H1 (cell line): ENCODE data around the gene RIPK4.

Experiments
- ASH2L ChIP-seq: fragments of 200-600, 300-600 bp; sonication (generic); IDR thresholded peaks from one replicate; pipeline ENCODE4 v1.7.1; 2017; ENCODE audit warnings: low read length
- FOSL1 ChIP-seq: IDR thresholded peaks from 2 replicates; pipeline ENCODE4 v1.6.1; 2011; ENCODE audit warnings: mild to moderate bottlenecking, low read depth, low read length, moderate library complexity; ENCODE audit not compliant: insufficient read depth
- HDAC6 ChIP-seq: IDR thresholded peaks from one replicate; pipeline ENCODE4 v1.7.1; 2012; ENCODE audit warnings: low read depth, mild to moderate bottlenecking, inconsistent platforms, low read length, moderate library complexity
- MAFK ChIP-seq: IDR thresholded peaks from 2 replicates; pipeline ENCODE4 v1.6.1; 2012; ENCODE audit warnings: low read depth, mild to moderate bottlenecking, improper control_type of control experiment, low read length
- POLR2A ChIP-seq, 2 experiments: IDR thresholded peaks; 1 replicate in 1 of 2; 2 replicates in 1 of 2; pipeline ENCODE4 v1.6.1; 2011; ENCODE audit warnings: low read depth in 2 of 2, low read length in 2 of 2, mild to moderate bottlenecking in 2 of 2; ENCODE audit errors: control extremely low read depth in 1 of 2
- RAD21 ChIP-seq, 2 experiments: IDR thresholded peaks in 1 of 2; conservative IDR thresholded peaks in 1 of 2; 2 replicates each; pipeline ENCODE4 v1.6.1; 2011; ENCODE audit warnings: low read depth in 2 of 2, low read length in 2 of 2, improper control_type of control experiment in 1 of 2, inconsistent platforms in 1 of 2, mild to moderate bottlenecking in 1 of 2, moderate library complexity in 1 of 2
- RXRA ChIP-seq: IDR thresholded peaks from 2 replicates; pipeline ENCODE4 v1.6.1; 2011; ENCODE audit warnings: low read depth, mild to moderate bottlenecking, low read length, moderate library complexity; ENCODE audit not compliant: insufficient read depth
- SRF ChIP-seq: IDR thresholded peaks from 2 replicates; pipeline ENCODE4 v1.6.1; 2011; ENCODE audit warnings: mild to moderate bottlenecking, low read depth, low read length, moderate library complexity
- TAF1 ChIP-seq: IDR thresholded peaks from 2 replicates; pipeline ENCODE4 v1.6.1; 2011; ENCODE audit warnings: mild to moderate bottlenecking, low read depth, low read length
- TCF12 ChIP-seq: IDR thresholded peaks from 2 replicates; pipeline ENCODE4 v1.6.1; 2011; ENCODE audit warnings: low read depth, mild to moderate bottlenecking, low read length
- TF ChIP-seq, protein P1 (sequence below), 3 experiments: IDR thresholded peaks; 1 replicate in 2 of 3; 2 replicates in 1 of 3; pipeline versions ENCODE4 v1.5.1 to v1.6.1; 2011; ENCODE audit warnings: low read length in 3 of 3, mild to moderate bottlenecking in 3 of 3, inconsistent platforms in 2 of 3, low read depth in 1 of 3, moderate library complexity in 1 of 3; ENCODE audit not compliant: insufficient read depth in 1 of 3; ENCODE audit errors: control extremely low read depth in 1 of 3
- TF ChIP-seq, protein P2 (sequence below): IDR thresholded peaks from 2 replicates; pipeline ENCODE4 v1.6.1; 2012; ENCODE audit warnings: inconsistent platforms
- TF ChIP-seq, protein P3 (sequence below): IDR thresholded peaks from 2 replicates; pipeline ENCODE4 v1.6.1; 2012; ENCODE audit warnings: low read length, inconsistent platforms

DNA sequence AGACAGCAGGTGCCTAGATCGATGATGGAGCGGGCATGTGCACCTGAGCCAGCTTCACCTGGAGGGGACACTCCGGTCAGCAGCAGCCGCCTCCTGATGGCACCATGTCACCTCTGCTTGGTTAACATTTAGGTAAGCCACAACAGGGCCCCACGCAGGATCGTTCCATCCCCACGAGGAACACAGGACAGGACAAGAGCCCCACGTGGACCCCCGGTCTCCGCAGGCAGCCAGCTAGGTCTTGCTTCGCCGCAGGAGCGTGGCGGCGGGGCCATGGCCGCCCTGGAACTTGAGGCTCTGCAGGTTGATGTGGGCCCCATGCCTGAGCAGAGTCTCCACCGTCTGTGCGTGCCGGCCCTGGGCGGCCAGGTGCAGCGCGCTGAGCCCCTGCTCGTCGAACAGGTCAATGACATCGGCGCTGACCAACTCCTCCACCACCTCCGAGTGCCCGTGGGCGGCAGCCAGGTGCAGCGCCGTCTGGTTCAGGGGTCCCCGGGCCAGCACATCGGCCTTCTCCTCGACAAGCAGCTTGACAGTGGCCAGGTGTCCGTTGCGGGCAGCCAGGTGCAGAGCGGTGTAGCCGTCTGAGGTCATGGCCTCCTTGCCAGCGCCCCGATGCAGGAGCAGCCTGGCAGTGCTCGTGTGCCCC is 26.1 kb downstream of the RIPK4 start:
- TF ChIP-seq, protein P1, sequence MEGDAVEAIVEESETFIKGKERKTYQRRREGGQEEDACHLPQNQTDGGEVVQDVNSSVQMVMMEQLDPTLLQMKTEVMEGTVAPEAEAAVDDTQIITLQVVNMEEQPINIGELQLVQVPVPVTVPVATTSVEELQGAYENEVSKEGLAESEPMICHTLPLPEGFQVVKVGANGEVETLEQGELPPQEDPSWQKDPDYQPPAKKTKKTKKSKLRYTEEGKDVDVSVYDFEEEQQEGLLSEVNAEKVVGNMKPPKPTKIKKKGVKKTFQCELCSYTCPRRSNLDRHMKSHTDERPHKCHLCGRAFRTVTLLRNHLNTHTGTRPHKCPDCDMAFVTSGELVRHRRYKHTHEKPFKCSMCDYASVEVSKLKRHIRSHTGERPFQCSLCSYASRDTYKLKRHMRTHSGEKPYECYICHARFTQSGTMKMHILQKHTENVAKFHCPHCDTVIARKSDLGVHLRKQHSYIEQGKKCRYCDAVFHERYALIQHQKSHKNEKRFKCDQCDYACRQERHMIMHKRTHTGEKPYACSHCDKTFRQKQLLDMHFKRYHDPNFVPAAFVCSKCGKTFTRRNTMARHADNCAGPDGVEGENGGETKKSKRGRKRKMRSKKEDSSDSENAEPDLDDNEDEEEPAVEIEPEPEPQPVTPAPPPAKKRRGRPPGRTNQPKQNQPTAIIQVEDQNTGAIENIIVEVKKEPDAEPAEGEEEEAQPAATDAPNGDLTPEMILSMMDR (IDR thresholded peaks at IDR 0.05; ENCODE audit: control extremely low read depth in 1 of 3, insufficient read depth in 1 of 3, low read depth in 1 of 3, low read length in 3 of 3): no peak
- TF ChIP-seq TCF12: no peak
- no peak for TF ChIP-seq MAFK
- no peak for TF ChIP-seq POLR2A (IDR thresholded peaks at IDR 0.05; ENCODE audit: control extremely low read depth in 1 of 2, low read depth in 2 of 2, low read length in 2 of 2)
- TF ChIP-seq SRF: no peak
- TF ChIP-seq RAD21 (IDR thresholded peaks at IDR 0.05 in 1 of 2, conservative IDR thresholded peaks at IDR 0.05 in 1 of 2; ENCODE audit: low read depth in 2 of 2, low read length in 2 of 2): no peak
- TF ChIP-seq TAF1: no peak
- no peak for TF ChIP-seq HDAC6
- TF ChIP-seq, protein P2, sequence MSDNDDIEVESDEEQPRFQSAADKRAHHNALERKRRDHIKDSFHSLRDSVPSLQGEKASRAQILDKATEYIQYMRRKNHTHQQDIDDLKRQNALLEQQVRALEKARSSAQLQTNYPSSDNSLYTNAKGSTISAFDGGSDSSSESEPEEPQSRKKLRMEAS: no peak
- no peak for TF ChIP-seq FOSL1
- TF ChIP-seq ASH2L: no peak
- TF ChIP-seq RXRA: no peak
- TF ChIP-seq, protein P3, sequence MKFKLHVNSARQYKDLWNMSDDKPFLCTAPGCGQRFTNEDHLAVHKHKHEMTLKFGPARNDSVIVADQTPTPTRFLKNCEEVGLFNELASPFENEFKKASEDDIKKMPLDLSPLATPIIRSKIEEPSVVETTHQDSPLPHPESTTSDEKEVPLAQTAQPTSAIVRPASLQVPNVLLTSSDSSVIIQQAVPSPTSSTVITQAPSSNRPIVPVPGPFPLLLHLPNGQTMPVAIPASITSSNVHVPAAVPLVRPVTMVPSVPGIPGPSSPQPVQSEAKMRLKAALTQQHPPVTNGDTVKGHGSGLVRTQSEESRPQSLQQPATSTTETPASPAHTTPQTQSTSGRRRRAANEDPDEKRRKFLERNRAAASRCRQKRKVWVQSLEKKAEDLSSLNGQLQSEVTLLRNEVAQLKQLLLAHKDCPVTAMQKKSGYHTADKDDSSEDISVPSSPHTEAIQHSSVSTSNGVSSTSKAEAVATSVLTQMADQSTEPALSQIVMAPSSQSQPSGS: no peak
